A673 (cell line): ENCODE data around the gene NDUFS1. TPM values are rescaled to one million over a fixed set of nuclear protein-coding genes. Genes with fewer than 3 reads are reported as not detected.
A peak's percentile ranks its signal among the peaks of the same experiment; 100 is the strongest.
"Not testable (repeated sequence)": the region's sequence is repeated elsewhere in the genome, so short reads cannot be mapped to it uniquely, and the experiment has no call there.

ENCODE experiments used
- BruUV-seq: library from RNA; stranded (reverse); fragments of 400-500 nt; replicated peaks from 2 replicates; lab custom pipeline; 2021; lab: Mats Ljungman, UMichigan
- CTCF ChIA-PET: fragments of 300-600 bp; sonication (Branson Sonifier 250); formaldehyde crosslinking; loops from one replicate; lab custom pipeline; 2022; ENCODE audit warnings: antibody characterized with exemption; lab: Charles Lee
- POLR2A ChIA-PET: fragments of 300-600 bp; sonication (Branson Sonifier 250); formaldehyde crosslinking; loops from one replicate; lab custom pipeline; 2022; ENCODE audit warnings: antibody characterized with exemption; ENCODE audit not compliant: low non-redundant PET; lab: Charles Lee
- DNase-seq: peaks from one replicate; pipeline ENCODE4 v3.0.0-alpha.2; 2015; ENCODE audit warnings: low spot score
- H3K27ac ChIP-seq: fragments of 200-600 bp; sonication (generic); 2 replicates; pipeline ENCODE4 v1.5.1; 2016; ENCODE audit warnings: mixed run types, low read depth, mild to moderate bottlenecking, mixed read lengths, antibody characterized with exemption, low read length; ENCODE audit not compliant: poor library complexity, severe bottlenecking
- H3K27me3 ChIP-seq: fragments of 200-600 bp; sonication (generic); replicated peaks from 2 replicates; pipeline ENCODE4 v1.6.1; 2017; ENCODE audit warnings: mixed run types, low read depth, mild to moderate bottlenecking, mixed read lengths, antibody characterized with exemption, low read length; ENCODE audit not compliant: insufficient read depth, poor library complexity
- H3K36me3 ChIP-seq: fragments of 200-600 bp; sonication (generic); 2 replicates; pipeline ENCODE4 v1.6.1; 2016; ENCODE audit warnings: mixed run types, mild to moderate bottlenecking, mixed read lengths, antibody characterized with exemption, low read length; ENCODE audit not compliant: insufficient read depth, poor library complexity, severe bottlenecking
- H3K4me1 ChIP-seq: fragments of 200-600 bp; sonication (generic); 2 replicates; pipeline ENCODE4 v1.6.1; 2017; ENCODE audit warnings: mixed run types, mild to moderate bottlenecking, mixed read lengths, antibody characterized with exemption, low read length; ENCODE audit not compliant: insufficient read depth, poor library complexity, severe bottlenecking
- H3K4me3 ChIP-seq: fragments of 200-600 bp; sonication (generic); 2 replicates; pipeline ENCODE4 v1.5.1; 2016; ENCODE audit warnings: low read depth, mixed run types, mild to moderate bottlenecking, mixed read lengths, low read length; ENCODE audit not compliant: poor library complexity, severe bottlenecking
- H3K9me3 ChIP-seq: fragments of 200-600 bp; sonication (generic); 2 replicates; pipeline ENCODE4 v1.6.1; 2016; ENCODE audit warnings: mixed run types, low read depth, mild to moderate bottlenecking, mixed read lengths, antibody characterized with exemption, low read length; ENCODE audit not compliant: poor library complexity, severe bottlenecking
- EZH2 ChIP-seq: fragments of 200-600 bp; sonication (generic); IDR thresholded peaks from 2 replicates; pipeline ENCODE4 v1.6.1; 2017; ENCODE audit warnings: borderline replicate concordance, low read depth, mild to moderate bottlenecking, mixed read lengths, antibody characterized with exemption, low read length; ENCODE audit not compliant: poor library complexity, severe bottlenecking
- intact Hi-C: fragments of 100-400 bp; cut with micrococcal nuclease; formaldehyde crosslinking; loops from one replicate; pipeline ENCODE4 v1.10.0; 2022; ENCODE audit not compliant: unreplicated experiment
- total RNA-seq: library from RNA; stranded (reverse); gene quantifications from 2 replicates; pipeline ENCODE4 v1.2.3, GENCODE V29; 2021
- TF ChIP-seq, protein P1 (sequence below): fragments of 300-800, 200-600 bp; sonication (generic); conservative IDR thresholded peaks from 2 replicates; pipeline ENCODE4 v1.5.1; 2017; ENCODE audit warnings: low read depth, mild to moderate bottlenecking, antibody characterized with exemption, low read length, moderate library complexity, mixed read lengths

NDUFS1 gene
- total RNA-seq, 1 experiment from 2014 or later = 134 TPM

DNA sequence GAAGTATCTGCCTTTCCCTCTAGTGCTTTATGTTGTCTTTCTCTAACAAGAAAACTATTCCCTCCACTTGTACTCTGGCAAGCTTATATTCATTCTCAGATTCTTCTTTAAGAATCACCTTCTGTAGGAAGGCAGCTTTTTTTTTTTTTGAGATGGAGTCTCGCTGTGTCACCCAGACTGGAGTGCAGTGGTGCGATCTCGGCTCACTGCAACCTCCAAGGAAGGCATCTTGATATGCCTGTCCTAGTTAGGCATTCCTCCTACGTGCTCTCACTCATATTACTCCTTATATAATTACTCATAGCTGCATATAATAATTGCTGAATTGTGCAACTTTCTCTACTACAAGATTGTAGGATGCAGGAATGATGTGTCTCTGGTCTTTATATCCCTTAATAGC, 15.8 kb downstream of the NDUFS1 start:
- no TSS peak for BruUV-seq
- TF ChIP-seq, protein P1, sequence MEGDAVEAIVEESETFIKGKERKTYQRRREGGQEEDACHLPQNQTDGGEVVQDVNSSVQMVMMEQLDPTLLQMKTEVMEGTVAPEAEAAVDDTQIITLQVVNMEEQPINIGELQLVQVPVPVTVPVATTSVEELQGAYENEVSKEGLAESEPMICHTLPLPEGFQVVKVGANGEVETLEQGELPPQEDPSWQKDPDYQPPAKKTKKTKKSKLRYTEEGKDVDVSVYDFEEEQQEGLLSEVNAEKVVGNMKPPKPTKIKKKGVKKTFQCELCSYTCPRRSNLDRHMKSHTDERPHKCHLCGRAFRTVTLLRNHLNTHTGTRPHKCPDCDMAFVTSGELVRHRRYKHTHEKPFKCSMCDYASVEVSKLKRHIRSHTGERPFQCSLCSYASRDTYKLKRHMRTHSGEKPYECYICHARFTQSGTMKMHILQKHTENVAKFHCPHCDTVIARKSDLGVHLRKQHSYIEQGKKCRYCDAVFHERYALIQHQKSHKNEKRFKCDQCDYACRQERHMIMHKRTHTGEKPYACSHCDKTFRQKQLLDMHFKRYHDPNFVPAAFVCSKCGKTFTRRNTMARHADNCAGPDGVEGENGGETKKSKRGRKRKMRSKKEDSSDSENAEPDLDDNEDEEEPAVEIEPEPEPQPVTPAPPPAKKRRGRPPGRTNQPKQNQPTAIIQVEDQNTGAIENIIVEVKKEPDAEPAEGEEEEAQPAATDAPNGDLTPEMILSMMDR = no peak
- TF ChIP-seq EZH2 = no peak

DNA sequence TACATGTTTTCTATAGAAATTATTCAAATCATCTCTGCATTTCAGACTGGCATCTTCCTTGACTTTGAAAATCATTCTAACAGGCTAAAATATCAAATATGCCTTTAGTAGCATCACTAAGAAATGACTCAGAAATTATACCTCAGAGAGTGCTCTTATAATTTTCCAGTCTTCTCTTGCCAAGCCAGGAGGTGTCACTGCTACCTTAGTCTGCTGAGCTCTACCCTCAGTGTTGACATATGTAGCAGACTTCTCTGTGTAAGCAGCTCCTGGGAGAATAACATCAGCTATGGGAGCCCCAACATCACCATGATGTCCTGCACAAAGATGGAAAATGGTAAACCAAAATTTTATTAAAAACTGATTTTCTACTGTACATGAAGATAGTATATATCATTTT, 31.6 kb downstream of the NDUFS1 start:
- DNase-seq = no peak
- H3K36me3 ChIP-seq = peaks cover 80% of the 10 kb centered on the region
- ChIA-PET CTCF (no interaction called here), POLR2A (interaction anchor here (0.5 kb wide), 1 partner anchor 43 kb away, joined by 3 read pairs; no protein-coding TSS in a partner anchor)
- H3K4me1 ChIP-seq = no peaks in the 10 kb centered on the region
- H3K9me3 ChIP-seq = no peaks in the 10 kb centered on the region
- no peak overlapping the region for H3K27ac ChIP-seq
- intact Hi-C loops = no loop called here
- H3K27me3 ChIP-seq = no peaks in the 10 kb centered on the region
- TF ChIP-seq, protein P1 = 0 out of 2 replicates have a peak, but pooled peaks have one; percentile 10
- TF ChIP-seq EZH2 = no peak
- no TSS peak for BruUV-seq
- H3K4me3 ChIP-seq = no peak overlapping the region

More for the DNA sequence above, 15.8 kb downstream of the NDUFS1 start:
- DNase-seq = no peak
- H3K9me3 ChIP-seq = no peaks in the 10 kb centered on the region
- no peak overlapping the region for H3K4me3 ChIP-seq
- H3K4me1 ChIP-seq = no peaks in the 10 kb centered on the region
- no peak overlapping the region for H3K27ac ChIP-seq
- no peaks in the 10 kb centered on the region for H3K27me3 ChIP-seq
- POLR2A ChIA-PET = no interaction called here
- CTCF ChIA-PET = no interaction called here
- intact Hi-C loops = no loop called here
- H3K36me3 ChIP-seq = peaks cover 81% of the 10 kb centered on the region

DNA sequence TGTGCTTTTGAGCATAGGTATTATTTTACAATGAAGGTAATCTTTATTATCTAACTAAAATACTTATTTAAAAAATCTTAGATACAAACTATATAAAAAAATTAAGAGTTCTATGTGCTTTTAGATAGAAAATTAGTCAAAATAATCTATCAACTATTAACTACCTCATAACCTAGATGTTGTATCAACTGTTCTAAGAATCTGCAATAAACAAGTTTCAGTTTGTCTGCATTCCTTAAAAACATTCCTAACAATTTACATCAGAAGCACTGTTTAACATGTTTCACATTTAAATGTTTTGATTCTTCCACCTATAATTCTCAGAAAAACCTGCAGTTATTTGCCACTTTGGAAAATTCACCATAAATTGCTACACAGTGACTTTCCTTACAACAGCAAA, 33.3 kb downstream of the NDUFS1 start:
- no peak for DNase-seq
- Histone ChIP-seq H3K36me3 (peaks cover 85% of the 10 kb centered on the region), H3K27ac (no peak overlapping the region), H3K4me3 (no peak overlapping the region), H3K9me3 (no peaks in the 10 kb centered on the region), H3K27me3 (no peaks in the 10 kb centered on the region), H3K4me1 (no peaks in the 10 kb centered on the region)
- BruUV-seq = no TSS peak
- TF ChIP-seq, protein P1 = no peak
- TF ChIP-seq EZH2 = no peak
- ChIA-PET CTCF (no interaction called here), POLR2A (no interaction called here)
- intact Hi-C loops = no loop called here

DNA sequence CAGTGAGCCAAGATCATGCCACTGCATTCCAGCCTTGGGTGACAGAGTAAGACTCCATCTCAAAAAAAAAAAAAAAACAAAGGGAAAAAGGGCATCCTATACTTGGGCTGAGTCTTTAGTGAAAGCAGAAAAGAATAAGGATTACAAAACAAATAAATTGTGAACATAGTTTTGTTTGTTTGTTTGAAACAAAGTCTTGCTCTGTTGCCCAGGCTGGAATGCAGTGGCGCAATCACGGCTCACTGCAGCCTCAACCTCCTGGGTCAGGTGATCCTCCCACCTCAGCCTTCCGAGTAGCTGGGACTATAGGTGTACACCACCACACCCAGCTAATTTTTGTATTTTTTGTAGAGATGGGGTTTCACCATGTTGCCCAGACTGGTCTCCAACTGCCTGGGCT, 36.7 kb downstream of the NDUFS1 start:
- POLR2A ChIA-PET, DNase-seq: not testable (repeated sequence)
- H3K36me3 ChIP-seq = peaks cover 69% of the 10 kb centered on the region

More for the DNA sequence above, 36.7 kb downstream of the NDUFS1 start:
- BruUV-seq, H3K4me3 ChIP-seq, intact Hi-C loops, H3K9me3 ChIP-seq, H3K27ac ChIP-seq, CTCF ChIA-PET, H3K27me3 ChIP-seq, H3K4me1 ChIP-seq: not testable (repeated sequence)
